Epidermal melanocyte (primary cell): ENCODE data around the gene CDC14C.

Experiments
- DNase-seq: peaks from one replicate; pipeline ENCODE4 v3.0.0; 2011; ENCODE audit warnings: low spot score; ENCODE audit not compliant: insufficient read length

CDC14C gene

GRCh38 chr7:48971173-48971572 is 46.8 kb downstream of the CDC14C start:
- DNase-seq, result no peak

- DNase-seq, result no peak
Observed at GRCh38 chr7:48976253-48976652, 51.9 kb downstream of the CDC14C start.

GRCh38 chr7:48976850-48977249 is 52.5 kb downstream of the CDC14C start:
- DNase-seq, result no peak
